Measurements from ENCODE around the gene FAM72C. TPM values are rescaled to one million over a fixed set of nuclear protein-coding genes. Genes with fewer than 3 reads are reported as not detected.
A peak's percentile ranks its signal among the peaks of the same experiment; 100 is the strongest.
"Not testable (repeated sequence)": the region's sequence is repeated elsewhere in the genome, so short reads cannot be mapped to it uniquely, and the experiment has no call there.

Gene FAM72C
- total and polyA plus RNA-seq, 2 of the 4 experiments (the other 2 are of a cell fraction): 0.72 to 1.8 TPM

- not testable (repeated sequence) for DNase-seq
- no CpG with 5 or more reads among the region's 6 CpGs for WGBS, 2 experiments (ENCODE audit: extremely low coverage in 2 of 2, insufficient read length in 1 of 2)
Measured at GRCh38 chr1:143996020-143996419, 24.2 kb upstream of the FAM72C start.

GRCh38 chr1:143993301-143993907, 21.6 kb upstream of the FAM72C start:
- H3K9me3 ChIP-seq (ENCODE audit: control insufficient read depth, insufficient read depth, low read length); H3K56ac ChIP-seq (ENCODE audit: extremely low read depth, insufficient read depth, low read length); H3K4me1 ChIP-seq (ENCODE audit: control insufficient read depth, insufficient read depth, low read length); H2AK5ac ChIP-seq (ENCODE audit: low read depth, low read length); BruUV-seq (replicated peaks); H2BK120ac ChIP-seq (ENCODE audit: low read depth, low read length); H2BK5ac ChIP-seq (ENCODE audit: low read depth, low read length, poor library complexity, severe bottlenecking); H4K8ac ChIP-seq (ENCODE audit: low read depth in 2 of 2, low read length in 2 of 2); H3K79me1 ChIP-seq (ENCODE audit: low read depth in 1 of 2, low read length in 2 of 2); H3K9ac ChIP-seq (ENCODE audit: low read depth, low read length); H3K23ac ChIP-seq (ENCODE audit: low read depth, low read length); intact Hi-C loops (cut with micrococcal nuclease); H2BK20ac ChIP-seq (ENCODE audit: low read depth, low read length); H4K91ac ChIP-seq (ENCODE audit: insufficient read depth, low read depth, low read length); H4K5ac ChIP-seq (ENCODE audit: low read depth, low read length); H2BK15ac ChIP-seq (ENCODE audit: low read depth, low read length); H4K20me1 ChIP-seq (ENCODE audit: insufficient read depth, low read length); H3K4me2 ChIP-seq (ENCODE audit: low read depth, low read length); H3K27me3 ChIP-seq (ENCODE audit: control insufficient read depth, insufficient read depth, low read length); H3K4ac ChIP-seq (ENCODE audit: low read depth, low read length); H3K14ac ChIP-seq (replicated peaks; ENCODE audit: low read depth, low read length); in situ Hi-C loops (cut with MboI; ENCODE audit: low sequenced_read_pairs); POLR2A ChIA-PET (ENCODE audit: unreplicated experiment); H3K36me3 ChIP-seq (ENCODE audit: control insufficient read depth, insufficient read depth, low read length); H3K4me3 ChIP-seq (ENCODE audit: insufficient read depth, low read depth, low read length); CTCF ChIA-PET; H3K9me1 ChIP-seq (ENCODE audit: insufficient read depth, low read length); H2AK9ac ChIP-seq (replicated peaks; ENCODE audit: low read depth, low read length, poor library complexity); H3K27ac ChIP-seq (ENCODE audit: insufficient read depth, low read length); H2AFZ ChIP-seq (replicated peaks; ENCODE audit: low read length, poor library complexity); dilution Hi-C loops (cut with HindIII; ENCODE audit: low sequenced_read_pairs, unreplicated experiment); H3K18ac ChIP-seq (ENCODE audit: low read depth, low read length); DNase-seq: not testable (repeated sequence)
- no CpG with 5 or more reads among the region's 7 CpGs for WGBS, 2 experiments (ENCODE audit: extremely low coverage in 2 of 2, insufficient read length in 1 of 2)
- 0 out of 2 replicates have a peak, but pooled peaks have one; percentile 5 for ATAC-seq (ENCODE audit: low read depth)

More at GRCh38 chr1:143996020-143996419, 24.2 kb upstream of the FAM72C start:
- H2AK9ac ChIP-seq (replicated peaks; ENCODE audit: low read depth, low read length, poor library complexity); H2BK15ac ChIP-seq (ENCODE audit: low read depth, low read length); H3K18ac ChIP-seq (ENCODE audit: low read depth, low read length); H3K4me2 ChIP-seq (ENCODE audit: low read depth, low read length); H4K91ac ChIP-seq (ENCODE audit: insufficient read depth, low read depth, low read length); H3K9me1 ChIP-seq (ENCODE audit: insufficient read depth, low read length); H3K4me1 ChIP-seq (ENCODE audit: control insufficient read depth, insufficient read depth, low read length); H2AFZ ChIP-seq (replicated peaks; ENCODE audit: low read length, poor library complexity); in situ Hi-C loops (cut with MboI; ENCODE audit: low sequenced_read_pairs); H4K8ac ChIP-seq (ENCODE audit: low read depth in 2 of 2, low read length in 2 of 2); H2BK20ac ChIP-seq (ENCODE audit: low read depth, low read length); H3K9ac ChIP-seq (ENCODE audit: low read depth, low read length); intact Hi-C loops (cut with micrococcal nuclease); H3K4me3 ChIP-seq (ENCODE audit: insufficient read depth, low read depth, low read length); H4K5ac ChIP-seq (ENCODE audit: low read depth, low read length); POLR2A ChIA-PET (ENCODE audit: unreplicated experiment); dilution Hi-C loops (cut with HindIII; ENCODE audit: low sequenced_read_pairs, unreplicated experiment); H3K4ac ChIP-seq (ENCODE audit: low read depth, low read length); H3K36me3 ChIP-seq (ENCODE audit: control insufficient read depth, insufficient read depth, low read length); H4K20me1 ChIP-seq (ENCODE audit: insufficient read depth, low read length); H2BK120ac ChIP-seq (ENCODE audit: low read depth, low read length); H3K79me1 ChIP-seq (ENCODE audit: low read depth in 1 of 2, low read length in 2 of 2); BruUV-seq (replicated peaks); H3K9me3 ChIP-seq (ENCODE audit: control insufficient read depth, insufficient read depth, low read length); H3K27ac ChIP-seq (ENCODE audit: insufficient read depth, low read length); CTCF ChIA-PET; H2AK5ac ChIP-seq (ENCODE audit: low read depth, low read length); H2BK5ac ChIP-seq (ENCODE audit: low read depth, low read length, poor library complexity, severe bottlenecking); H3K14ac ChIP-seq (replicated peaks; ENCODE audit: low read depth, low read length); H3K27me3 ChIP-seq (ENCODE audit: control insufficient read depth, insufficient read depth, low read length); H3K56ac ChIP-seq (ENCODE audit: extremely low read depth, insufficient read depth, low read length); H3K23ac ChIP-seq (ENCODE audit: low read depth, low read length): not testable (repeated sequence)
- ATAC-seq (ENCODE audit: low read depth): peak; percentile 68
